Regular cardiac myocyte (primary cell): ENCODE data around the gene TRIM48. TPM values are rescaled to one million over a fixed set of nuclear protein-coding genes. Genes with fewer than 3 reads are reported as not detected.

Experiments used
- total RNA-seq: library from RNA; depleted of rRNA; stranded (reverse); fragments of >200 nt; gene quantifications from 2 replicates; pipeline ENCODE4 v1.2.3, GENCODE V29; 2014

Gene TRIM48
- total RNA-seq = not detected in 2 replicates

GRCh38 chr11:55261855-55262254 is at the start of gene TRIM48:
Gene TRIM48 (plus strand): TSS chr11:55262155. CDS start chr11:55262268, 113 bp downstream.

Other genes with a start within 250 kb of the TRIM48 start
- gene OR4A16, start 81.0 kb downstream of the TRIM48 start, total RNA-seq = not detected in 2 replicates
- not detected in 2 replicates for gene OR4A15, start 105.8 kb downstream of the TRIM48 start, total RNA-seq